GM19193 (cell line): ENCODE data around the gene VGLL3.

Experiments used
- POLR2A ChIP-seq: IDR thresholded peaks from 4 replicates; pipeline ENCODE4 v1.6.1; 2011; ENCODE audit not compliant: insufficient read depth, insufficient read length; ENCODE audit errors: extremely low read depth

Gene VGLL3

DNA sequence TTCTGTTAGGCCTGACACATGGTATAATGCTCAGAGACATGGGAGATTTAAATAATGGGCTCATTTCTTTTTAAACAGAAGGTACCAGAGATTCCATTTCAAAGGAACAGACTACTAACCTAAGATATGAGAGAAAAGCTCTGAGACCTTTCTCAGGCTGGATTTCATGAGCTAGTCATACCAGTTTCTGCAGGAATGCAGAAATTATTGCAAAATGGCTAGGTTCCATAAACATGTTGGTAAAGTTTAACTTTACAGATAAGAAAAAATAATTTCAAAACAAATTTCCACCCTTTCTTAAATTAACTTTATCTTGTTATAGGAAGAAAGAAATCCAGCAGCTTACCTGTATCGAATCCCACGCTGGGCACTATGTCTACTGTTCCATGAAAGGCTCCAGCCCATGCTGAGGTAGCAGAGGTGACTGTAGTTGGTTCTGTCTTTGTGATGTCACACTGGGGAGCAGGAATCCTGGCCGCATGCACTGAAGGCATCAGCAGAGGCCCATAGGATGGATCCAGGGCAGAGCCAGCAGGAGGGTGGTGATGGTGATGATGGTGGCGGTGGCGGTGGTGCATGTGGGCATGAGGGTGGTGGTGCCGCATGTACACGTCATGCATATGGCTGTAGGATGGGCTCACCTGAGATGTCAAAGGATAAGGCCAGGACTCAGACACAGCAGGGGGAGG lies 22.6 kb downstream of the VGLL3 start:
- TF ChIP-seq POLR2A: no peak

DNA sequence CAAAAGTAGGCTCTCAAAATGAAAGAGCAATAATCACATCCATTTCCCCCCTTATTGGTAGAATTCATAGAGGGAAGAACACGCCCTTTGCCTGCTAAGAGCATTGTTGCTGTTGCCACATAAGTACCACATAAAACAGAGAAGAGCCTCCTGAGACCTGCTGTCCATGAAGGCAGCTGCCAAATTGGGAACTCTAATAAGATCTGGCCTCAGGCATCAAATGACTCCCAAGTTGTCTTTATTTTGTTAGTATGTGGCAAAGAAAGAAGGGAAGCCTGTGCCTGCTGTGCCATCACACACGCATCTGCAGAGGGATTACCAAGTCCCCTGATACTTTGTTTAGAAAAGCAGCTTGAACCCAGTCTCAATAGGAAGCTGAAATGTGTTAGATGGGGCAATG lies 23.9 kb downstream of the VGLL3 start:
- TF ChIP-seq POLR2A: no peak

DNA sequence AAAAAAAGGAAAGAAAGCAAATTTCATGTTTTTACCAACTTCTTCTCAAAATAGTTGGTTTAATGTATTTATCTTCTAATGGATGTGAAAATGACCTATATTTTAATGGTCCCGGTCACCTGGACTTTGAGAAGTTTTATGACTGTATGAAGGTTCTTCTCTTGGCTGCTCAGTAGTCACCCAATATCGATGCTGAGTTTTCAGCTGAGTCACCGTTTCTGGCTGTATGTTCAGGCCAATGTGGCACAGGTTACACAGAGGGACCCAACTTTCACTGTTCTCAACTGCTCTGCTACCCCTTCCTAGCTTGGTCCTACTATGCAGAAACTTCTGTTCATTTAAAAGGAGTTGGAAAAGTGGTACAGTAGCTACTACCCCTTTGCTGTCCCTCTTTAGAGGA lies 25.8 kb downstream of the VGLL3 start:
- no peak for TF ChIP-seq POLR2A

DNA sequence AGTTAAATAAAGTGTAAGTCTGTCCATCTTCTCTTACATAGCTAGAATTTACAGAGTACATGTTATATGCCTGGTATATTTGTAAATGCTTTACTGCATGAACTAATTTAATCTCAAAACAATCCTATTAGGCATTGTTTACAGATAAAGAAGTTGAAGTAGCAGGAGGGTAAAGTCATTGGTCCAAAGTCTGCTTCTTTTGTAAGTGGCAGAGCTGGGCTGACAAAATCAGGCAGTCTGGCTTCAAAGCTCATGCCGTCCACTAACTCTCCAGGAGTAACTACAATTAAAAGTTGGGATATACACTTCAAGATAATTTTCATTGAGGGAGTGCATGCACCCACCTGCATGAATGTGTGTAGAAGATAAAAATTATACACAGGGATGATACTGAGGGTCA lies 27.3 kb downstream of the VGLL3 start:
- TF ChIP-seq POLR2A: no peak

DNA sequence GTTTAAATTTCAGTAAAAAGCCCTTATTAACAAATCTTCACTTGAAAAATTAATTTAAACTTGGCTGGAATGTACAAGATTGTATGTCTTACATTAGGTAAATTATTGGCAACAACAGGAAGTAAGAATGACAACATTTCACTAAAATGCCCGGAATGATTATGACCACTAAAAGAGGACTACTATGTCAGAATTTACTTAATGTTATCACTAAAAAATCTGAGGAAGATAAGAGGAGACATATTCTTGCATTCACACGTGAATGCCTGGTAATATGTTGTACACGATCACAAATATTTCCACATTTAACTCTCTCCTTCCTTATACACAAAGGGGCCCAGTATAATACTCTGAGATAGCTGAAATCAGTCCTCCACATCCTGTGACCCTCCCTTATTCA lies 29.7 kb downstream of the VGLL3 start:
- TF ChIP-seq POLR2A: no peak

DNA sequence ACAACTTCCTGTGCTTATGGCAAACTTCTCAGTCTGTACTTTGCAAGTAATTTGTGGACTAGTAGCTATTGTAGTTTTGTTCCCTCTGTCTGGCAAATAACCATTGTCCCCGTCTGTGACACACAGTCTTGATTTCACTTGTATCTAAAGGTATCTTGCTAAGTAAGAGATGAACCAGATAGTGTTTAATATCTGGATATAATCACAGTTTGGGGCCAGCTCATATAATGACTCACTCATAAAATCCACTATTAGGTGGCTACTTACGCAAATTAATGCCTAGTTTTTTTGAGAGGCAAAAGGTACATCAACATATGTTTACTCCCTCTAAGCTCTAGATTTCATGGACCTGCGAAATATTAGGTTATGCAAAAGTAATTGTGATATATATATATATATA lies 30.4 kb downstream of the VGLL3 start:
- no peak for TF ChIP-seq POLR2A

DNA sequence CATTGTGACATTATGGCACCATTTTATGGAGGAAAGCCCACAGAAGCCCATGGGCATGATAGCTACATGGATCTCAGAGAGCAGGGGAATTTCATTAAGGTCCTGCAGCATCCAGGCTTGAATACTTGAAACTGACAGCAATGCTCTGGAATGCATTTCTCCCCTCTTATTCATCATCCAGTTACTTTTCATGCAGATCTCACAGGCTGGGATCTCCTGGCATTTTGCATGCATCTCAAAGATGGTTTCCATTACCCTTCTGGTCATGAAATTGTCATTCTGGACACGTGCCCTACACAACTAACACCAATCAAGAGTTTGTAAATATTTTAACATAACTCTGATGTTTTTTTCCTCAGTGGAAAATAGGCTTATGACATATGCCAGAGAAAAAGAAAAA lies 32.4 kb downstream of the VGLL3 start:
- no peak for TF ChIP-seq POLR2A

DNA sequence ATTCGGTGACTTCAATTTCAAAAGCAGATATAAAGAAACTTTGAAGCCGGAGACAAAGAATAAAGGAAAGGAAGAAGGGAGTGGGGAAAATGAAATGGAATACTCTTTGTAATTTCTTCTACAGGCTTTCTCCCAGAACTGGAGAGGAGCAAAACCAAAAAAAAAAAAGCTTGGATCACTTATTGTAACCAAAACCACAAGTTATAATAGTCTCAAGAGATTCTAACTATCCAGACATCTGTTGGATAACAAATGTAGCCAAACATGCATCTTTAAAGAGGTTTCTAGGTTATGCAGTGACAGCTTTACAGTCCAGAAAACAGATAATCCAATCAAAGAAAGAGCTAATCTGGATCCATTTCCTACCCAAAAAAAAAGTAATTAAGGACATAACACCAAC lies 36.2 kb downstream of the VGLL3 start:
- TF ChIP-seq POLR2A: no peak

DNA sequence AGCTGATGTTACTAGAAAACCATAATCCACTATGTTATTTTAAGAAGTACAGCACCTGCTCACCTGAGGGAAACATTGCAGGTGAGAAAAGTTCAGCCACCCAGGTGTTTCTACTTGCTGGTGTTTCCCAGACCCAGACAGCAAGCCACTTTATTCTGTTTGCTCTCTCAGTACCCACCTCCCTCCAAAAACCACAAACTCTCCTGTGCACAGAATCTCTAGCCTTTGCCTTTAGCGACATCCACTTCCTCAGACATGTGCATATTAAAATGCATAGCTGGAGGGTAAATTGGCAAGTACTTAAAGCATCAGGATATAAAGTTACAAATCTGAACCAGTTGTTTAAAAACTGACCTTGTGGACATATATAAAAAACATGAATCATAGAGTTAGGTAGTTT lies 36.7 kb downstream of the VGLL3 start:
- no peak for TF ChIP-seq POLR2A

DNA sequence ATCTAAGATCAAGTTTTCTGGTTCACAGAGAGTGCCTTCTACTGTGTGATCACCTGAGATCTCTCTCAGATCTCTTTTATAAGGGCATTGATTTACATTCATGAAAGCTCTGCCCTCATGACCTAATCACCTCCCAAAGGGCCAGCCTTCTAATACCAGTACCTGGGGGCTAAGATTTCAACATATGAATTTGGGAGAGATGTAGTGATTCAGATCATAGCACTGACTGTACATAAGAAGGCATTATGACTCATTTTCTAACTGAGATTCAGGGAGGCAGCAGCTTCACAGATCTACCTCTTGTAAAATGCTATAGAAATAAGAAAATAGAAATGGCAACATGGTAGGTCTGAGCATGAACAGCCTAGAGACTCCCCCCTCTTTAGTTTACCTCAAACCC lies 39.6 kb downstream of the VGLL3 start:
- TF ChIP-seq POLR2A: no peak

DNA sequence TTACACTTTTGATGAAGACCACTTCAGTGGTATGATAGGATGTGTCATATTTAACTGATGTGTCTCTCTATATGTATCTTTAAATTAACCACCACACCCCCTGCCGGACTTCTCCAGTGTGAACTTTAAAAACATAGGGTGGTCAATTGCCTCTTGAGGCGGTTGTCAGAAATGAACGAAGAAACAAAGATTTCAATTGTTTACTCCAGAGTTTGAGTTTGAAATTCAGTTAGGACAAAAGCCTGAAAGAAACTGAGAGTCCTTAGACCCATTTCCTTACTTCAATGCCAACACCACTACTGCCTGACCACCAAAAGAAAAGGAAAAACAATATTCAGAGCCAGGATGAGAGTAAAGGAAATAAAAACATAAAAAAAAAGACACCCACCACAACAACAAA lies 40.2 kb downstream of the VGLL3 start:
- TF ChIP-seq POLR2A: no peak

DNA sequence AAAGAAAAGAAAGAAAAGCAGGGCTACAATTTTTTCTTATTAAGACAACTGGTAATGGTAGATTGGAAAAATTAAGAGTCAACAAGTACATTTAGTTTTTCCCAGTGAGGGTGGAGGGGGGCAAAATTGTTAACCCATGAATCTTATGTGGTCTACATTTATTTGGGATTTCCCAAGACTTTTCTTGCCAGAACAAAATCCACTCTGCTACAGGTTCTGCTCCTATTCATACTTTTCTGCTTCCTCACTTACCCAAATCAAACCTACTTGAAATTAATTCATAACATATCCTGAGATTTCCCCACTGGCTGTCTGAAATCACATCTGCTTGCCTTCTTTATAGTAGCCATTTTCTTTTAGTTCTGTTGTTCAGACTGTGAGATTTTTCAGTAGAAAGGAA lies 41.1 kb downstream of the VGLL3 start:
- no peak for TF ChIP-seq POLR2A

DNA sequence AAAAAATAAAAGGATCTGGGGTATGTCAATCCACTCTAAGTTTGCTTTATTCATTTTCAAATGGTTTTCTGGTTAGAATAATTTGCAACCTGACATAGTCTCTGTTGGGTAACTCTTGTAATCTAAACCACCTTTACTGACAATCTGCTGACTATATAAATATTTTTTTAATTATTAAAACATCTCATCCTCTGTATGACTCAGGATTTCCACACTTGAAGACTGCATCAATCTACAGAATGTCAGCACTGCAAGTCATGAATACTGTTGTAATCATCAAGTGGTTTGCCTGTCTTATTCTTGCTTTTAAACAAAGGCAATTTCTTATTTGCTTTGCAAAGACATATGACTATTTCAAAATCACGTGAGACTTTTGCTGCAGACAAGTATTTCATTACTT lies 42.1 kb downstream of the VGLL3 start:
- TF ChIP-seq POLR2A: no peak

DNA sequence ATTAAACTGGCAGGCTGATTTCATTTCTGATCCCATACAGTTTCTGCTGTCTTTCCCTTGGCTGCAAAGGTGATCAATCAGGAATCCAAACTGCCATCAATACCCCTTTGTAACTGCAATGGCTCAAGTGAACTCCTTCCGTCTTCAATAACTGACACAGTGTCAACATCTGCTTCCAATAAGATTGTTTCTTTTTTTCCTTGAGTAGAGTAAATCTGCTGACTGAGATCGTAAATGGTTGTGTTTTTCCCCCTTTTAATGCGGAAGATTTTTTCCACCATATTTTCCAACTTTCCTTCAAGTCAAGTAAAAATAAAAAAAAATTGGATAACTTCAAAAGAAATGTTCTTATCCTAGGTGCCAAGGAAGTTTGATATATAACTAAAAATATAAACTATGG lies 48.7 kb downstream of the VGLL3 start:
- no peak for TF ChIP-seq POLR2A

DNA sequence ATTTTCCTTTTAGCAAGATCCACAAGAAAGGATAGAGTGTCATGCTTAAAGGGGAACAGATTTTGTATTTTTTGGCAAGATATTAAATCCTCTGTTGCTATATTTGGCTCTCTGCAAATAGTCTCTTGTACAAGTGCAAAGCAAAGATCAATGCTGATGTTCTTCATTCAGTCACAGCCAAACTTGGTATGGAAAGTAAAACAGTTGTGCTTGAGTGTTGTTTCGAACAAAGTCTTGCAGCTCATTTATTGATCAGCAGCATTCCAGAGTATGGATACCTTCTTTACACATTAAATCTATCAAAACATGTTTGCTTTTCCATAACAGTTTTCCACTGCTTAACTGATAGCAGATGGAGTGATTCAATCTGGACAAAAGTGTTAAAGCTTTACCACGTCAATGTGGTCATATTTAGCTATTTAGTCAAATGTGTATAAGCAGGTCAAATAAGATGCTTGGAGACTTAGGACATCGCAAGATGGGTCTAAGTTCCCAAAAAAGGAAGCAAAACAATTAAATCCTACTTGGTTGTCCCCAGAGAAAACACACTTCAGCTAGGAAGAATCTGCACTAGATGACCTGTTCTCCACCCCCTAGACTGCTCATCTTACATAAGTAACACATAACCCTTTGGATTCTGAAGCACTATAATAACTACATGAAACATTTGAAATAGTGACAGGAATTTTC lies 52.4 kb downstream of the VGLL3 start:
- TF ChIP-seq POLR2A: no peak

DNA sequence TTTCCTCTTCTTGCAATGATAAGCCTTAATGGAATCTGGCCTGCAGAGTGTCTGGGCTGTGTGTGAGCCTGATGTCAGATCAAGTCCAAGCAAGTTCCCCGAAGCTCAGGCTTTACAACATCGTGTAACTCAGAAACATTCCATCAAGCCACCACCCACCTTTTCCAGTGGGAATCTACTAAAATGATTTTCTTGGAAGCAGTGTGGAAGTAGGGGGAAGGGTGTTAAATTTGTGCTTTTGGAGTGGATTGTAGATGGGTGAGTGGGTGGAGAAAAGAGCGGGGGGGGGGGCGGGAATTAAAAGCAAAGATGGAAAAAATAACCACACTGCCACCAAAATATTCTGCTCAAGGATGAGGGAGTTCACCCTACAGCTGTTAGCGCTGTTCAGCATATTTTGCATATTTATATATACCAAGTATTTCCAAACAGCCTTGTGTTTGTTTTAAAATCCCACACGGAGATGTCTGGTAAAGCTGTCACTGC lies 53.6 kb downstream of the VGLL3 start:
- no peak for TF ChIP-seq POLR2A
